Mononuclear cell (primary cell): ENCODE measurements around the gene ABCC6. TPM values are rescaled to one million over a fixed set of nuclear protein-coding genes. Genes with fewer than 3 reads are reported as not detected.
"Not testable (repeated sequence)": the region's sequence is repeated elsewhere in the genome, so short reads cannot be mapped to it uniquely, and the experiment has no call there.

Source experiments
- H3K27me3 ChIP-seq: 2 replicates; pipeline ENCODE4 v1.6.0; 2011; ENCODE audit warnings: low read length, control low read depth; ENCODE audit not compliant: insufficient read depth
- H3K4me1 ChIP-seq: 2 replicates; pipeline ENCODE4 v1.5.1; 2011; ENCODE audit warnings: mild to moderate bottlenecking, low read length, control low read depth; ENCODE audit not compliant: insufficient read depth
- H3K4me3 ChIP-seq: 2 replicates; pipeline ENCODE4 v1.5.1; 2011; ENCODE audit warnings: mild to moderate bottlenecking, low read length, moderate library complexity
- H3K9me3 ChIP-seq: 2 replicates; pipeline ENCODE4 v1.5.1; 2011; ENCODE audit warnings: low read depth, mild to moderate bottlenecking, control low read depth, low read length
- total RNA-seq: library from RNA; depleted of rRNA; stranded (reverse); fragments of >200 nt; gene quantifications from one replicate; pipeline ENCODE4 v1.2.3, GENCODE V29; 2012

ABCC6 gene
- total RNA-seq, 1 donor, result 0.63 TPM

DNA sequence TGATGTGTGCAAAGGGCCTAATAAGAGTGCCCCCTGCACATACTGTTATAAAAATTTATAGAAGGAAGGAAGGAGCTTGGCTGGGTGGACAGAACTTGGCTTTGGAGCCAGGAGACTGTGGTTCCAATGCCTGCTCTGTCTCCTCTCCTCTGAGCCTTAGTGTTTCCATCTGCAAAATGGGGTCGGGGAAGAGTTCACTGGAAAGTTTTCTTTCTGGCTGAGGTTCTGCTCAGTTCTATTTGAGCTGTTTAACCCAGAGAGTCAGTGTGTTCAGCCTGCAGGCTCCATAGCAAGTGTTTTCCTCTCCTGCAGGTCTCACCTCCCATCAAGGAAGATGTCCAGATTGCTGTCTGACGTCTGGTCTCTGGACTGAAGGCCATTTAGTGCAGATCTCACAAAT lies 17.4 kb downstream of the ABCC6 start:
- not testable (repeated sequence) for H3K9me3 ChIP-seq, H3K27me3 ChIP-seq, H3K4me3 ChIP-seq
- H3K4me1 ChIP-seq, result peaks cover 29% of the 10 kb centered on the region

DNA sequence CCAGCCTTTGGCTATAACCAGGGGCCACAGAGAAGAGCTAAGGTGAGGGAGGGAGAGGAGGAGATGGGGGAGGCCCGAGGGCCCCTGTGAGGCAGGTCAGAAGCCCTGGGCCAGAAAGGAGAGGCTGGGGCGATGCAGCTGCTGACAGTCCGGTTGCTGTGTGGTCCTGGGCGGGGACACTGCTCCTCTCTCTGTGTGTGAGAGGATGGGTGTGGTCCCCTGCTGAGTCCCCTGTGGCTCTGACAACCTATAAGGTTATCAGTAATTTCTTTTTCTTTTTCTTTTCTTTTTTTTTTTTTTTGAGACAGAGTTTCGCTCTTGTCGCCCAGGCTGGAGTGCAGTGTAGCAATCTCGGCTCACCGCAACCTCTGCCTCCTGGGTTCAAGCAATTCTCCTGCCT lies 18.7 kb downstream of the ABCC6 start:
- H3K4me3 ChIP-seq, H3K27me3 ChIP-seq, H3K9me3 ChIP-seq: not testable (repeated sequence)
- H3K4me1 ChIP-seq, result peaks cover 26% of the 10 kb centered on the region

DNA sequence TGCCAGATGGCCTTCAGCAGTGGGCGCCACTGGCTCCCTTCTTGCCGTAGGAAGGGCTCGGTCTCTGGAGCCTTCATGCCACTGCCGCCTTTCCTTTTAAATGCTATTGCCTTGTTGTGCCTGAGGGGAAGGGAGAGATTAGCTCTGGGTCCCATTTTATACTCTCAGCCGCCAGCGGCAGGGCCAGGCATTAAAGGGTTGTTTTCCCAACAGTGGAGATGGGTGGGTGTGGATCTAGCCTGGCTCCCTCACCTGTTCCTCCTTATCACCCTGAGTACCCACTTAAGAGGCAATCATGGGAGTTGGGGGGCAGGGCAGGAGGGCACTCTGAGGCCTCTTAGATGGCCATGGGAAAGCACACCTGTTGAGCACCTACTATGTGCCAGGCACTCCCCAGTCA lies 19.8 kb downstream of the ABCC6 start:
- H3K27me3 ChIP-seq, H3K9me3 ChIP-seq, H3K4me3 ChIP-seq: not testable (repeated sequence)
- H3K4me1 ChIP-seq, result peaks cover 21% of the 10 kb centered on the region

DNA sequence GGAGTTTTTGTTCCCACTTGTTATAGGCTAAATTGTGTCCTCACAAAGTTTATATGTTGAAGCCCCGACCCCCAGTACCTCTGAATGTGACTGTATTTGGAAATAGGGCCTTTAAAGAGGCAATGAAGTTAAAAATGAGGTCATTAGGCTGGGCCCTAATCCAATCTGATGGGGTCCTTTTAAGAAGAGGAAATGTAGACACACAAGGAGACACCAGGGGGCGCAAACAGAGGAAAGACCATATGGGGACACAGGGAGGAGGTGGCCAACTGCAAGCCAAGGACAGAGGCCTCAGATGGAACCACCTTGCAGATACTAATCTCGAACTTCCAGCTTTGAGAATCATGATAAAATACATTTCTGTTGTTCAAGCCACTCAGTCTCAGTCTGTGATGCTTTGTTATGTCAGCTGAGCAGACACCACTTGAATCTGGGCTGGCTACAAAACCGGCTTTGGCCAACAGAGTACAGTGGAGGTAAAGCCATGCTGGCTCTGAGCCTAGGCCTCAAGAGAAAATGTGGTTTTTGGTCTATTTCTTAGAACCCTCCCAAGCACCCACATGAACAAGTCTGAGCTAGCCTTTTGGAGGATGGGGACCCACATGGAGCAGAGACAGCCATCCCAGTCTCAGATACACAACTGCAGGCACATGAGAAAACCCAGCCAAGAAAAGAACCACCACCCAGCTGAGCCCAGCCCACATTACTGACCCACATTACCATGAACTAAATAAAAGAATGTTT lies 20.7 kb downstream of the ABCC6 start:
- H3K27me3 ChIP-seq, H3K9me3 ChIP-seq, H3K4me3 ChIP-seq: not testable (repeated sequence)
- H3K4me1 ChIP-seq, result peaks cover 15% of the 10 kb centered on the region

DNA sequence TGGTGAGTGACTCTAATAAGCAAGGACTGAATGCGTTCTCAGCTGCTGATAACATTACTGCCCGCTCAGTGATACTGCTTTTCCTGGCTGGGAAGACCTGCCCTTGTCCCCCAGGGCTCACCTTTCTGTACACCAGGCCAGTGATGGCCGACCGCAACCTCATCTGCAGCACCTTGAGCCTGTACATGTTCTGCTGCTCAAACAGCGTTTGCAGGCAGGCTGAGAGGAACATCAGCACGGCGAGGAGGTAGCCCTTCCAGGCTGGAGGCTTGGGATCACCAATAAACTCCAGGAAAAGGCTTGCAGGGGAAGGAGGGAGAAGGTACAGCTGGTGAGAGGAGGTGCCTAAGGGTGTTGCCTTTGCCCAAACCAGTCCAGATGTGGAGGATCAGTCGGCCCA lies 21.4 kb downstream of the ABCC6 start:
- peaks cover 10% of the 10 kb centered on the region for H3K4me1 ChIP-seq
- H3K9me3 ChIP-seq, H3K4me3 ChIP-seq, H3K27me3 ChIP-seq: not testable (repeated sequence)

DNA sequence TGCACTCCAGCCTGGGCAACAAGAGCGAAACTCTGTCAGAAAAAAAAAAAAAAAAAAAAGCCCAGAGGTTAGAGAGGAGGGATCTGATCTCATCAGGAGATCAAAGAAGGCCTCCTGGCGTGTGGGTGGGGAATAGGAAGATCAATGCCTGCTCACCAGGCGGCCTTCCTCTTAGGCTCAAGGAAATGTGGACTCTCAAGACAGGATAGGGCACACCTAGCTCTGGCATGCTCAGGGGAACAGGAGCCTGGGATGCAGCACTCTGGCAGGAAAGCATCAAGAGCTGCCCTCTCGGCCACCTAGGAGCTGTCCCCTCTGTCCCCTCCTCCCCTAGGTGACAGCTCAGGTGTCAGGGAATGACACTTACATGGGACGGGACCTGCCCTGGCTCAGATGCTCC lies 22.9 kb downstream of the ABCC6 start:
- H3K4me3 ChIP-seq, H3K9me3 ChIP-seq, H3K4me1 ChIP-seq, H3K27me3 ChIP-seq: not testable (repeated sequence)

DNA sequence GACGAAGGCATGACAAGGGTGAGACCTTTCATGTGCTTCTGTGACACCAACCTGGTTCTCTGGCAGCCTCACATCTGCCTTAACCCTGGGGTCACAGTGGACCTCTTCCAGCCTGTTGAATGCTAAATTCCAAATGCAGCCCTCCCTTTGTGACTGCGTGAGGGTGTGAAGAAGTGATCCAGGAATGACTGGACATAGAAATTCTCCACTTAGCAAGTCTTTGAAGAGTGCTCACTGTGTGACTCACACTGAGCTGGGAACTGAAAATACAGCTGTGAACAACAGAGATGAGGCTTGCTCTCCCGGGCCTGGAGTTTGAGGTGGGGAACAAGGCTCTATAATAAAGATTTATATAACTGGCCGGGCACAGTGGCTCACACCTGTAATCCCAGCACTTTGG lies 23.9 kb downstream of the ABCC6 start:
- H3K4me1 ChIP-seq, H3K4me3 ChIP-seq, H3K27me3 ChIP-seq, H3K9me3 ChIP-seq: not testable (repeated sequence)

DNA sequence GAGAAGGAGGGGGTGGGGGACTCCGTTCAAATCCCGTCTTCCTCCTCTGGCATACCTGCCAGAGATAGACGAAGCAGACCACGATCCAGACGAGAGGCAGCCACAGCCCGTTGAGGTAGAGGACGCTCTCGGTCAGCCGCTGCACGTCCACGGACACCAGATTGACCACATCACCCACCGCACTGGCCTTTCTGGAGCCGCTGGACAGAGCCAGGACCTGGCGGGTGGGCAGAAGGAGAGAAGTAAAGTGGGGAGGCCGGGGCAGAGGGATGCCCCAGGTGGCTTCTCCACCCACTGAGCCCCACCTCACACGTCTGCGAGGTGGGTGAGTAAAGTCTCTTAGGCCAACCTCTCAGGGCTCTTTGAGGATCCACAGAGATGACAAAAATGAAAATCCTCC lies 25.3 kb downstream of the ABCC6 start:
- Histone ChIP-seq H3K4me3 (no peak overlapping the region), H3K9me3 (no peaks in the 10 kb centered on the region), H3K27me3 (no peaks in the 10 kb centered on the region), H3K4me1 (no peaks in the 10 kb centered on the region)

DNA sequence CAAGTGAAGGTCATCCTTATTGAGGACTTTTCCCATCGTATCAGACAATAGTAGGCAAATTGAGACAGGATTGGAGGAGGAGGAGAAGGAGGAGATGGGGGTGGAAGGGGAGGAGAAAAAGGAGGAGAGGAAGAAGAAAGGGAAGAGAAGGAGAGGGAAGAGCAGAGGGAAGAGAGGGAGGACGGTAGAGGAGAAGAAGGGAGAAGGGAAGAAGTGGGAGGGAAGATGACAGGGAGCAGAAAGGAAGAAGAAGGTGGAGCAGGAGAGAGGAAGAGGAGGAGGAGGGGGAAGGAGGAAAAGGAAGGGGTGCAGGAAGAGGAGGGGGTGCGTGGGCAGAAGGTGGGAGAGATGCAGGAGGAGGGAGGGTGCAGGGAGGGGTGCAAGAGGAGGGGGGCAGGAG lies 26.0 kb downstream of the ABCC6 start:
- Histone ChIP-seq H3K9me3 (no peaks in the 10 kb centered on the region), H3K4me1 (no peaks in the 10 kb centered on the region), H3K27me3 (no peaks in the 10 kb centered on the region), H3K4me3 (no peak overlapping the region)

DNA sequence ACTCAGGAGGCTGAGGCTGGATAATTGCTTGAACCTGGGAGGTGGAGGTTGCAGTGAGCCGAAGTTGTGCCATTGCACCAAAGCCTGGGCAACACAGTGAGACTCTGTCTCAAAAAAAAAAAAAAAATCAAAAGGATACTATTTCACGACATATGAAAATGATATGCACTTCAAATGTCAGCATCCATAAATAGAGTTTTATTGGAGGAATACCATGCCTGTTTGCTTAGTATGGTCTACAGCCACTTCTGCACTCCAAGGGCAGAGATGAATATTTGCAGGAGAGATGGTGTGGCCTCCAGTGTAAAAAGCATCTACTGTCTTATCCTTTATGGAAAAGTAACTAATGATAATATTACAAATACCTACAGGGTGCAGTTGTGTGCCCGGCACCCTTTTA lies 27.2 kb downstream of the ABCC6 start:
- no peaks in the 10 kb centered on the region for H3K9me3 ChIP-seq
- H3K4me3 ChIP-seq, result no peak overlapping the region
- H3K4me1 ChIP-seq, result no peaks in the 10 kb centered on the region

DNA sequence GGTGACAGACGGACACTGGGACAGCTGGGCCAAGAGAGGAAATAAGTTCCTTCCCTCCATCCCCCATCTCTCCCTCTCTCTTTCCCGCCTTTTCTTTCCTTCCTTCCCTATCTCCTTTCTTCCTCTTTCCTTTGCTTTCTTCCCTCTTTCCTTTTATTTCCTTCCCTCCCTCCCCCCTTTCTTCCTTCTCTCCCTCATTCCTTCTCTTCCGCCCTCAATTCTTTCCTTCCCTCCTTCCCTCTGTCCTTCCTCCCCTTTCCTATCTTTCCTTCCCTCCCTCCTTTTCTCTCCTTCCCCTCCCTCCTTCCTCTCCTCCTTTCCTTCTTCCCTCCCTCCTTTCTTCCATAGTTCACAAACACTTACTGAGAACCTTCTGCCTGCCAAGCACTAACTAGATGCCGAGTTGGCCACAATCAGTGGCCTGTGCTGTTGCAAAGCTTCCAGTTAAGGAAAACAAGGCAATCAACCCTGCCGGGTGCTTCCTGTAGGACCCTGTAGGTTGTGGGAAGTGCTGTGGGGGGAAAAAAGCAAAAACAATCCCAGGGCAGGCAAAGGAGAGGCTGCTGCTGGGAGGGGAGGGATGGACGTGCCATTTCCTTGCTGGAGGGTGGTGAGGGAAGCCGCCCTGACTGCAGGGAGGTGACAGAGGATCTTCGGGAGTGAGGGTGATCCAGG lies 31.7 kb downstream of the ABCC6 start:
- Histone ChIP-seq H3K9me3 (no peaks in the 10 kb centered on the region), H3K4me3 (no peak overlapping the region), H3K4me1 (no peaks in the 10 kb centered on the region), H3K27me3 (no peaks in the 10 kb centered on the region)

More for the DNA sequence above, 27.2 kb downstream of the ABCC6 start:
- no peaks in the 10 kb centered on the region for H3K27me3 ChIP-seq

DNA sequence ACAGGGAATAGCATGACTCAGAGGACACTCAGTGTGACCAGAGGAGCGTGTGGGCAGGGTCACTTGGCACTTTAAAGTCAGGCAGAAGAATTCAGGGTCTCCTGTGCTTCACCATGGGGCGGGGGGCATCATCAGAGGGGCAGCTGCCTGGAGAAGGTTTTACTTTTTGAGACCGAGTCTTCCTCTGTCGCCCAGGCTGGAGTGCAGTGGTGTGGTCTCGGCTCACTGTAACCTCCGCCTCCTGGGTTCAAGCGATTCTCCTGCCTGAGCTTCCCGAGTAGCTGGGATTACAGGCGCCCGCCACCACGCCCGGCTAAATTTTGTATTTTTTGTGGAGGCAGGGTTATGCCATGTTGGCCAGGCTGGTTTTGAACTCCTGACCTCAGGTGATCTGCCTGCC lies 32.3 kb downstream of the ABCC6 start:
- H3K27me3 ChIP-seq, H3K9me3 ChIP-seq, H3K4me1 ChIP-seq, H3K4me3 ChIP-seq: not testable (repeated sequence)

DNA sequence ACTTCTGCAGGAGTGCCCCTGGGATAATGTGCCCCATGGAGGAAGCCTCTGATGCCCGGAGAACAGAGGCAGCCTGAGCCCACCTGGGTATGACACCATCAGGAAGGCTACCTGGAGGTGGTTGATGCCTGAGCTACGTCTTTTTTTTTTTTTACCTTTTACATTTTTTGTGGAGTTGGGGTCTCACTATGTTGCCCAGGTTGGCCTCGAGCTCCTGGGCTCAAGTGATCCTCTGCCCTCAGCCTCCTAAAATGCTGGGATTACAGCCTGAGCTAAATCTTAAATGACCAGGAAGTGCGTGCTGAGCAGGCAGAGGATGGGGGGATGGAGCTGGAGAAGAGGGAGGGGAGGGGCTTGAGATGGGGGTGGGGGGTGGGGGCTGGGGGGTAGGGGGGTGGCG lies 32.7 kb downstream of the ABCC6 start:
- no peak overlapping the region for H3K4me3 ChIP-seq

DNA sequence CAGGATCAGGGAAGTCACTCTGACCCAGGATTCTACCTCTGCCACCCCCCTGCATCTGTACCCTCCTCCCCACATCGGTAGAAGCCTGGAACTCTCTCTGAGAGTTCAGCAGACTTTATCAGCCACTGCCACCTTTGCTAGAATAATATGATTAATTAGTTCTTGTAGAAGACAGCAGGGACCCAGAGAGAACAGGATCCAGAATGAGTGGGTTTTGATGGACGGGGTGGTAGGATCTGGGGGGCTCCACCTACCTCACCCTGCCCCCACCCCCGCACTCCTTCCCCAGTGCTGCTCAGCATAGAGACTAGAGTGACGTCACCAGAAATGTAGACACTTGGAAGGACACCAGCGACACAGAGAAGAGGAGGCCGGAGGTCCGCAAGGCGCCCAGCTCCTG lies 33.5 kb downstream of the ABCC6 start:
- H3K4me3 ChIP-seq, result no peak overlapping the region

More for the DNA sequence above, 32.7 kb downstream of the ABCC6 start:
- no peaks in the 10 kb centered on the region for H3K27me3 ChIP-seq
- no peaks in the 10 kb centered on the region for H3K4me1 ChIP-seq
- no peaks in the 10 kb centered on the region for H3K9me3 ChIP-seq

DNA sequence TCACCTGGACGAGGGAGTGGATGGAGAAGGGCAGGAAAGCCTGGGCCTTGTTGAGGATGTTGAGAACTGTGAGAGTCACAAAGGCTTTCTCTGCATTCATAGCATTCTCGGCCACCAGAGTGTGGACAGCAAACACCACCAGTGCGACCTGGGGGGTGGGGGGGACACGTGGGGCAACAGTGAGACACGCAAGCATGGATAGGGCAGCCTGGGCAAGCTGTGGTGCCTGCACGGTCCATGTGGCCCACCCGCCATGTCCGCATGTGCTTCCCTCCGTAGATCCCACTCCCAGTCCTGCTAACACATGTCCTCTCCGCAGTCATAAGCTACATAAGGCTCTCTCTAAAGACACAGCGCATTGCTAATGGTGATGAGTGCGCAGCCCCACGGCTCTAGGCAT lies 34.5 kb downstream of the ABCC6 start:
- Histone ChIP-seq H3K27me3 (no peaks in the 10 kb centered on the region), H3K4me1 (no peaks in the 10 kb centered on the region), H3K4me3 (no peak overlapping the region), H3K9me3 (no peaks in the 10 kb centered on the region)

More for the DNA sequence above, 33.5 kb downstream of the ABCC6 start:
- no peaks in the 10 kb centered on the region for H3K4me1 ChIP-seq
- no peaks in the 10 kb centered on the region for H3K9me3 ChIP-seq
- H3K27me3 ChIP-seq, result no peaks in the 10 kb centered on the region

DNA sequence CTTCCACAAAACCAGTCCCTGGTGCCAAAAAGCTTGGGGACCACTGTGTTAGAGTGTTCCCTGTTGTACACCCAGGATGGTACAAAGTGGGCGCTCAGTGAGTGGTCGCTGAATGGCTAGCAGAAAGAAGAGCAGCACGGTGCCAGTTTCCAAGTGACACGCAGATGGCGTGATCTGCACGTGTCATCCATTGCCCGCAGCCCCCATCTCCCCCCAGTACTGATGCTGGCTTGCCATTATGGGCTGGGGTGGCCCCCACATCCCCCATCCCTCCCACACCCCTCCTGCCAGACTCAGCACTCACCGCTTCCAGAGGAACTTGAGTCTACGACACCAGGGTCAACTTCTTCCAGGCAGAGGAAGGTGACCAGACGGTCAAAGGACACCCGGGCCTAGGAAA lies 36.5 kb downstream of the ABCC6 start:
- no peak overlapping the region for H3K4me3 ChIP-seq
- H3K9me3 ChIP-seq, result no peaks in the 10 kb centered on the region
- no peaks in the 10 kb centered on the region for H3K4me1 ChIP-seq
- no peaks in the 10 kb centered on the region for H3K27me3 ChIP-seq
